Right atrium auricular region (tissue), 2 donors: Measurements from ENCODE around the gene EFCAB5. TPM values are rescaled to one million over a fixed set of nuclear protein-coding genes. Genes with fewer than 3 reads are reported as not detected.

Source experiments
- DNase-seq: peaks from one replicate; pipeline ENCODE4 v3.0.0-alpha.2; 2019; ENCODE audit warnings: low spot score
- H3K27ac ChIP-seq, 2 donors: fragments of 200-600 bp; sonication (generic); 1 replicate in 1 of 2; 2 replicates in 1 of 2; pipeline ENCODE4 v1.5.1; 2016 to 2019
- H3K27me3 ChIP-seq, 2 donors: fragments of 200-600 bp; sonication (generic); one replicate each; pipeline versions ENCODE4 v1.5.1 to v1.6.0; 2017 to 2019
- H3K36me3 ChIP-seq: fragments of 200-600 bp; sonication (generic); one replicate; pipeline ENCODE4 v1.5.1; 2016
- H3K4me1 ChIP-seq, 2 donors: fragments of 200-600 bp; sonication (generic); one replicate each; pipeline versions ENCODE4 v1.5.1 to v1.6.0; 2017 to 2019
- H3K4me3 ChIP-seq, 2 donors: fragments of 200-600 bp; sonication (generic); 1 replicate in 1 of 2; 2 replicates in 1 of 2; pipeline ENCODE4 v1.5.1; 2017 to 2019; ENCODE audit warnings: mild to moderate bottlenecking in 1 of 2, moderate library complexity in 1 of 2
- H3K9me3 ChIP-seq, 2 donors: fragments of 200-600 bp; sonication (generic); one replicate each; pipeline ENCODE4 v1.5.1; 2019
- CTCF ChIP-seq, 2 donors: fragments of 200-600 bp; sonication (generic); IDR thresholded peaks; one replicate each; pipeline ENCODE4 v1.5.1; 2019; ENCODE audit warnings: antibody characterized with exemption in 2 of 2
- total RNA-seq, 2 donors: library from RNA; depleted of rRNA; stranded (reverse); fragments of >200 nt; gene quantifications; one replicate each; pipeline ENCODE4 v1.1.0, GENCODE V29; 2016

EFCAB5 gene
- total RNA-seq, 2 donors from 2014 or later: not detected

- Histone ChIP-seq H3K36me3 (no peaks in the 10 kb centered on the region), H3K27ac (no peak overlapping the region), H3K9me3 (no peaks in the 10 kb centered on the region), H3K4me1 (no peaks in the 10 kb centered on the region), H3K4me3 (no peak overlapping the region), H3K27me3 (no peaks in the 10 kb centered on the region)
- no peak for TF ChIP-seq CTCF (IDR thresholded peaks at IDR 0.05)
- DNase-seq: no peak
Observed at GRCh38 chr17:29980261-29980660, 38.8 kb downstream of the EFCAB5 start.

GRCh38 chr17:29982991-29983653 lies 41.7 kb downstream of the EFCAB5 start:
- no peak for TF ChIP-seq CTCF (IDR thresholded peaks at IDR 0.05)
- no peak overlapping the region for H3K4me3 ChIP-seq
- no peaks in the 10 kb centered on the region for H3K9me3 ChIP-seq
- no peaks in the 10 kb centered on the region for H3K27me3 ChIP-seq
- no peak overlapping the region for H3K27ac ChIP-seq
- H3K36me3 ChIP-seq: no peaks in the 10 kb centered on the region
- H3K4me1 ChIP-seq: no peaks in the 10 kb centered on the region
- DNase-seq: no peak

GRCh38 chr17:29996458-29996857 lies 55.0 kb downstream of the EFCAB5 start:
- H3K27me3 ChIP-seq: no peaks in the 10 kb centered on the region
- no peak for DNase-seq
- no peaks in the 10 kb centered on the region for H3K4me1 ChIP-seq
- no peak for TF ChIP-seq CTCF (IDR thresholded peaks at IDR 0.05)
- H3K9me3 ChIP-seq: peaks cover 0 to 8% of the 10 kb centered on the region in 2 donors
- no peak overlapping the region for H3K4me3 ChIP-seq
- no peaks in the 10 kb centered on the region for H3K36me3 ChIP-seq
- H3K27ac ChIP-seq: no peak overlapping the region

GRCh38 chr17:30000001-30000754 lies 58.7 kb downstream of the EFCAB5 start:
- no peak overlapping the region for H3K27ac ChIP-seq
- no peaks in the 10 kb centered on the region for H3K9me3 ChIP-seq
- H3K27me3 ChIP-seq: no peaks in the 10 kb centered on the region
- DNase-seq: no peak
- H3K4me3 ChIP-seq: no peak overlapping the region
- no peaks in the 10 kb centered on the region for H3K36me3 ChIP-seq
- no peak for TF ChIP-seq CTCF (IDR thresholded peaks at IDR 0.05)
- no peaks in the 10 kb centered on the region for H3K4me1 ChIP-seq

GRCh38 chr17:30000755-30001257 lies 59.4 kb downstream of the EFCAB5 start:
- H3K36me3 ChIP-seq: no peaks in the 10 kb centered on the region
- no peaks in the 10 kb centered on the region for H3K27me3 ChIP-seq
- TF ChIP-seq CTCF (IDR thresholded peaks at IDR 0.05): no peak
- no peak overlapping the region for H3K27ac ChIP-seq
- DNase-seq: no peak
- no peaks in the 10 kb centered on the region for H3K9me3 ChIP-seq
- no peaks in the 10 kb centered on the region for H3K4me1 ChIP-seq
- H3K4me3 ChIP-seq: no peak overlapping the region
